ENCODE measurements around the gene UPK3A. TPM values are rescaled to one million over a fixed set of nuclear protein-coding genes. Genes with fewer than 3 reads are reported as not detected.

Gene UPK3A
- total RNA-seq, 4 donors from 2014 or later: not detected

- no peak for DNase-seq (ENCODE audit: extremely low spot score)
- Histone ChIP-seq H3K36me3 (no peaks in the 10 kb centered on the region), H3K27ac (replicated peaks in 1 of 4) (no peak overlapping the region), H3K9me3 (no peaks in the 10 kb centered on the region), H3K4me1 (peaks cover 0 to 12% (median 10%) of the 10 kb centered on the region in 4 donors), H3K27me3 (no peaks in the 10 kb centered on the region), H3K4me3 (no peak overlapping the region)
- 74% methylated on average over 8 of the region's 8 CpGs for WGBS
- TF ChIP-seq POLR2AphosphoS5 (IDR thresholded peaks at IDR 0.05): no peak
- TF ChIP-seq EP300 (IDR thresholded peaks at IDR 0.05): no peak
- TF ChIP-seq POLR2A (IDR thresholded peaks at IDR 0.05; ENCODE audit: low read depth): no peak
- TF ChIP-seq CTCF (IDR thresholded peaks at IDR 0.05): no peak
- intact Hi-C loops (cut with DNase I): no loop called here
These were observed 35.8 kb upstream of the UPK3A start for GRCh38 chr22:45248832-45249561.

GRCh38 chr22:45251825-45252224 is 32.9 kb upstream of the UPK3A start:
- no peak for TF ChIP-seq EP300 (IDR thresholded peaks at IDR 0.05)
- TF ChIP-seq CTCF (IDR thresholded peaks at IDR 0.05): no peak
- TF ChIP-seq POLR2AphosphoS5 (IDR thresholded peaks at IDR 0.05): no peak
- no peak for TF ChIP-seq POLR2A (IDR thresholded peaks at IDR 0.05; ENCODE audit: low read depth)
- Histone ChIP-seq H3K9me3 (no peaks in the 10 kb centered on the region), H3K36me3 (no peaks in the 10 kb centered on the region), H3K4me1 (peaks cover 0 to under 1% (median under 1%) of the 10 kb centered on the region in 4 donors), H3K27me3 (no peaks in the 10 kb centered on the region), H3K4me3 (no peak overlapping the region), H3K27ac (replicated peaks in 1 of 4) (no peak overlapping the region)
- intact Hi-C loops (cut with DNase I): no loop called here
- no peak for DNase-seq (ENCODE audit: extremely low spot score)
- 85% methylated on average over 8 of the region's 8 CpGs for WGBS

- WGBS: 82% methylated on average over 10 of the region's 10 CpGs
- TF ChIP-seq POLR2AphosphoS5 (IDR thresholded peaks at IDR 0.05): no peak
- TF ChIP-seq EP300 (IDR thresholded peaks at IDR 0.05): no peak
- TF ChIP-seq POLR2A (IDR thresholded peaks at IDR 0.05; ENCODE audit: low read depth): no peak
- TF ChIP-seq CTCF (IDR thresholded peaks at IDR 0.05): no peak
- H3K36me3 ChIP-seq: no peaks in the 10 kb centered on the region
- intact Hi-C loops (cut with DNase I): no loop called here
- no peaks in the 10 kb centered on the region for H3K27me3 ChIP-seq
- H3K27ac ChIP-seq (replicated peaks in 1 of 4): no peak overlapping the region
- no peaks in the 10 kb centered on the region for H3K4me1 ChIP-seq
- no peak for DNase-seq (ENCODE audit: extremely low spot score)
- H3K4me3 ChIP-seq: no peak overlapping the region
- H3K9me3 ChIP-seq: no peaks in the 10 kb centered on the region
These were observed 31.6 kb upstream of the UPK3A start for GRCh38 chr22:45253039-45253641.

GRCh38 chr22:45254388-45254787 is 30.4 kb upstream of the UPK3A start:
- 97% methylated on average over 7 of the region's 7 CpGs for WGBS
- Histone ChIP-seq H3K36me3 (no peaks in the 10 kb centered on the region), H3K4me1 (no peaks in the 10 kb centered on the region), H3K4me3 (no peak overlapping the region), H3K9me3 (no peaks in the 10 kb centered on the region), H3K27me3 (no peaks in the 10 kb centered on the region), H3K27ac (replicated peaks in 1 of 4) (no peak overlapping the region)
- intact Hi-C loops (cut with DNase I): no loop called here
- DNase-seq (ENCODE audit: extremely low spot score): no peak
- TF ChIP-seq POLR2AphosphoS5 (IDR thresholded peaks at IDR 0.05) (no peak), EP300 (IDR thresholded peaks at IDR 0.05) (no peak), CTCF (IDR thresholded peaks at IDR 0.05) (no peak), POLR2A (IDR thresholded peaks at IDR 0.05; ENCODE audit: low read depth) (no peak)
